Endothelial cell of umbilical vein (primary cell): ENCODE data around the gene RNF144B. TPM values are rescaled to one million over a fixed set of nuclear protein-coding genes. Genes with fewer than 3 reads are reported as not detected.

Source experiments
- BruUV-seq: library from RNA; stranded (reverse); fragments of 400-500 nt; replicated peaks from 2 replicates; lab custom pipeline; 2021; lab: Mats Ljungman, UMichigan
- CTCF ChIA-PET: fragments of 300-600, 350-600 bp; sonication (Branson Sonifier 250); formaldehyde crosslinking; loops from one replicate; lab custom pipeline; 2021; ENCODE audit warnings: antibody characterized with exemption, inconsistent platforms; lab: Charles Lee
- POLR2A ChIA-PET: fragments of 300-600, 350-600 bp; sonication (Branson Sonifier 250); formaldehyde crosslinking; loops from one replicate; lab custom pipeline; 2021; ENCODE audit warnings: antibody characterized with exemption, inconsistent platforms; lab: Charles Lee
- DNase-seq: peaks from one replicate; pipeline ENCODE4 v3.0.0-alpha.2; 2011; ENCODE audit warnings: low read depth, low spot score
- FAIRE-seq: peaks from 2 replicates; lab custom pipeline; 2011; peaks lifted over from hg19 to GRCh38; lab: Jason Lieb, UNC
- H2AFZ ChIP-seq: 2 replicates; pipeline ENCODE4 v1.6.0; 2012; ENCODE audit warnings: low read depth, low read length, control low read depth, inconsistent platforms
- H3K27ac ChIP-seq: 2 replicates; pipeline ENCODE4 v1.5.1; 2011; ENCODE audit warnings: low read depth, mild to moderate bottlenecking, control low read depth, low read length, moderate library complexity; ENCODE audit not compliant: insufficient read depth
- H3K27me3 ChIP-seq, 2 experiments: 2 replicates each; pipeline versions ENCODE4 v1.6.0 to v1.6.1; 2011; ENCODE audit warnings: low read length in 2 of 2, mixed read lengths in 1 of 2; ENCODE audit not compliant: control insufficient read depth in 2 of 2, insufficient read depth in 2 of 2
- H3K36me3 ChIP-seq, 2 experiments: 2 replicates in 1 of 2; 3 replicates in 1 of 2; pipeline ENCODE4 v1.5.1; 2011; ENCODE audit warnings: low read length in 2 of 2, mild to moderate bottlenecking in 1 of 2, moderate library complexity in 1 of 2; ENCODE audit not compliant: control insufficient read depth in 2 of 2, insufficient read depth in 2 of 2; ENCODE audit errors: extremely low read depth in 1 of 2
- H3K4me1 ChIP-seq: 3 replicates; pipeline ENCODE4 v1.5.1; 2011; ENCODE audit warnings: mild to moderate bottlenecking, low read length; ENCODE audit not compliant: control insufficient read depth, insufficient read depth; ENCODE audit errors: extremely low read depth
- H3K4me2 ChIP-seq: 2 replicates; pipeline ENCODE4 v1.6.1; 2011; ENCODE audit warnings: low read length, control low read depth, mixed read lengths; ENCODE audit not compliant: insufficient read depth
- H3K4me3 ChIP-seq, 3 experiments: fragments of 200-600 bp in 1 of 3; sonication (generic), shearing (Covaris generic) in 1 of 3; replicated peaks in 1 of 3; 2 replicates each; pipeline ENCODE4 v1.5.1; 2011 to 2016; ENCODE audit warnings: control low read depth in 3 of 3, low read length in 3 of 3, mild to moderate bottlenecking in 2 of 3, inconsistent platforms in 1 of 3, low read depth in 1 of 3, moderate library complexity in 1 of 3; ENCODE audit not compliant: insufficient read depth in 1 of 3
- H3K79me2 ChIP-seq: 2 replicates; pipeline ENCODE4 v1.6.0; 2012; ENCODE audit warnings: low read length, inconsistent platforms; ENCODE audit not compliant: control insufficient read depth, insufficient read depth
- H3K9ac ChIP-seq: replicated peaks from 2 replicates; pipeline ENCODE3; 2011; ENCODE audit warnings: low read length, control low read depth; ENCODE audit not compliant: insufficient read depth; ENCODE audit errors: extremely low read depth
- H3K9me1 ChIP-seq: replicated peaks from 3 replicates; pipeline ENCODE4 v1.6.0; 2011; ENCODE audit warnings: mild to moderate bottlenecking, low read length; ENCODE audit not compliant: control insufficient read depth, insufficient read depth; ENCODE audit errors: extremely low read depth
- H3K9me3 ChIP-seq: replicated peaks from 2 replicates; pipeline ENCODE4 v1.5.1; 2012; ENCODE audit warnings: low read length, inconsistent platforms; ENCODE audit not compliant: control insufficient read depth, insufficient read depth
- H4K20me1 ChIP-seq: replicated peaks from 2 replicates; pipeline ENCODE3; 2011; ENCODE audit warnings: mild to moderate bottlenecking, low read length; ENCODE audit not compliant: control insufficient read depth, insufficient read depth; ENCODE audit errors: extremely low read depth
- EZH2 ChIP-seq: IDR thresholded peaks from 2 replicates; pipeline ENCODE4 v1.6.1; 2012; ENCODE audit warnings: borderline replicate concordance, low read depth, mild to moderate bottlenecking, moderate library complexity, low read length, inconsistent platforms; ENCODE audit not compliant: severe bottlenecking
- FOS ChIP-seq: IDR thresholded peaks from 2 replicates; pipeline ENCODE4 v1.6.1; 2011; ENCODE audit warnings: mild to moderate bottlenecking, low read length, moderate library complexity, borderline replicate concordance; ENCODE audit not compliant: insufficient read depth
- GATA2 ChIP-seq: IDR thresholded peaks from 2 replicates; pipeline ENCODE4 v1.7.0; 2011; ENCODE audit warnings: low read depth, mild to moderate bottlenecking, moderate library complexity, mixed read lengths, low read length; ENCODE audit not compliant: insufficient read length, insufficient read depth
- JUN ChIP-seq: IDR thresholded peaks from 2 replicates; pipeline ENCODE4 v1.6.1; 2011; ENCODE audit warnings: borderline replicate concordance, low read depth; ENCODE audit not compliant: insufficient read length, insufficient read depth
- MYC ChIP-seq: IDR thresholded peaks from one replicate; pipeline ENCODE4 v1.6.1; 2011; ENCODE audit warnings: mild to moderate bottlenecking, low read depth, low read length
- POLR2A ChIP-seq: IDR thresholded peaks from 2 replicates; pipeline ENCODE4 v1.6.1; 2012; ENCODE audit warnings: low read depth, mild to moderate bottlenecking, control low read depth, low read length
- POLR2AphosphoS5 ChIP-seq: IDR thresholded peaks from 2 replicates; pipeline ENCODE4 v1.6.1; 2012; ENCODE audit warnings: low read depth, mild to moderate bottlenecking, control low read depth, low read length, moderate library complexity; ENCODE audit not compliant: insufficient read depth
- dilution Hi-C: fragments of 300-500 bp; cut with MboI; formaldehyde crosslinking; loops from one replicate; pipeline ENCODE4 v1.15.0; 2019; ENCODE audit warnings: low sequenced_read_pairs; ENCODE audit not compliant: extremely low pct_ligation_motif_present
- intact Hi-C: fragments of 100-400 bp; cut with micrococcal nuclease; formaldehyde crosslinking; loops from one replicate; pipeline ENCODE4 v1.10.0; 2022
- polyA plus RNA-seq, 4 experiments: library from polyadenylated mRNA; depleted of rRNA in 3 of 4; stranded (reverse) in 3 of 4; unstranded in 1 of 4; fragments of >200 nt; gene quantifications; 2 replicates each; pipeline versions ENCODE4 v1.2.1 to v1.2.3, GENCODE V29; 2011 to 2012; ENCODE audit warnings: missing spikeins in 1 of 4
- total RNA-seq: library from RNA; stranded (reverse); gene quantifications from 2 replicates; pipeline ENCODE4 v1.2.3, GENCODE V29; 2021
- TF ChIP-seq, protein P1 (sequence below), 2 donors: IDR thresholded peaks; 1 replicate in 1 of 2; 2 replicates in 1 of 2; pipeline ENCODE4 v1.5.1; 2011; ENCODE audit warnings: low read length in 2 of 2, mild to moderate bottlenecking in 2 of 2, moderate library complexity in 2 of 2, control low read depth in 1 of 2, inconsistent platforms in 1 of 2, low read depth in 1 of 2; ENCODE audit not compliant: insufficient read depth in 1 of 2; ENCODE audit errors: extremely low read depth in 1 of 2
- TF ChIP-seq, protein P2 (sequence below): IDR thresholded peaks from 2 replicates; pipeline ENCODE4 v1.6.1; 2011; ENCODE audit not compliant: insufficient read depth, insufficient read length

Gene RNF144B
- total and polyA plus RNA-seq, 2 donors (not counting 3 experiments of a cell fraction or from before 2014, with no cell fraction given): 18.1 to 97.3 TPM

DNA sequence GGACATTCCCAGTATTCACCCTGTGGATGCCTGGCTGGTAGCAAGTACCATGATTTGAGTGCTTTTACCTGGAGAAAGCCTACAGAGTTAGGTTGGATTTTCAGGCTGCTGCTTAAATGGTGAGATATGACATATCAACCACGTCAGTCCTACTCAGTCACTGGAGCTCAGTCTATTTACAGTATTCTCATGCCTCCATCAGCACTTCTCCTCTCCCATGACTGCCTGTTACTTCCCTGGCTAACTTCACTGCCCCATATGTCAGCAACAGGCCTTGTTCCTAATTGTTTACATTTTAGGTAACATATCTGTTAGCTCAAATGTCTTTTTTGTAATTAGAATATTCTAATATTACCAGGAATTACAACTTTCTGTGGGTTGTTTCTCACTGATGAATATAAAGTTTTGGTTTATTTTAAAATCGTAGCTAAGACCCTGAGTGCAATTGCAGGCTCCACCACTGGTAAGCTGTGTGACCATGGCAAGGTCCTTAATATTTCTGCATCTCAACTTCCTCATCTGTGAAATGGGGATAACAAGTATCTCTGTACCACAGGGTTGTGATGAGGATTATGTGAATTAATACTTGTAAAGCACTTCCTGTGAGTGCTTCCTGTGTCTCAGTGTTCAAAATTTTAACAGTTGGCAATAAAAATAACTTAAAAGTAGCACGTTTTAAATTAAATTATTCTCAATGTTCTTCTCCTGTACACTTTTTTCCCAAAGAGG is 54.3 kb downstream of the RNF144B start:
- no peaks in the 10 kb centered on the region for H3K27me3 ChIP-seq
- CTCF ChIA-PET: interaction anchor here (0.6 to 1.5 kb wide), 4 partner anchors 9 to 1228 kb away, joined by 3 to 5 read pairs (median 4); no protein-coding TSS in a partner anchor
- H3K4me3 ChIP-seq: no peak overlapping the region
- peaks cover 61% of the 10 kb centered on the region for H3K79me2 ChIP-seq
- H3K4me1 ChIP-seq: peaks cover 3% of the 10 kb centered on the region
- no peaks in the 10 kb centered on the region for H3K9me3 ChIP-seq
- no peaks in the 10 kb centered on the region for H3K9me1 ChIP-seq
- H2AFZ ChIP-seq: no peak overlapping the region
- dilution Hi-C loops (no loop called here), intact Hi-C loops (no loop called here)
- POLR2A ChIA-PET: no interaction called here
- peaks cover 5% of the 10 kb centered on the region for H4K20me1 ChIP-seq
- no peak overlapping the region for H3K27ac ChIP-seq
- DNase-seq (no peak), FAIRE-seq (no peak)
- peaks cover 2 to 14% of the 10 kb centered on the region in 2 experiments for H3K36me3 ChIP-seq
- no TSS peak for BruUV-seq
- H3K4me2 ChIP-seq: no peak overlapping the region
- H3K9ac ChIP-seq: no peak overlapping the region
- TF ChIP-seq EZH2: no peak
- no peak for TF ChIP-seq POLR2A
- no peak for TF ChIP-seq MYC
- TF ChIP-seq JUN: no peak
- no peak for TF ChIP-seq POLR2AphosphoS5
- TF ChIP-seq, protein P1, sequence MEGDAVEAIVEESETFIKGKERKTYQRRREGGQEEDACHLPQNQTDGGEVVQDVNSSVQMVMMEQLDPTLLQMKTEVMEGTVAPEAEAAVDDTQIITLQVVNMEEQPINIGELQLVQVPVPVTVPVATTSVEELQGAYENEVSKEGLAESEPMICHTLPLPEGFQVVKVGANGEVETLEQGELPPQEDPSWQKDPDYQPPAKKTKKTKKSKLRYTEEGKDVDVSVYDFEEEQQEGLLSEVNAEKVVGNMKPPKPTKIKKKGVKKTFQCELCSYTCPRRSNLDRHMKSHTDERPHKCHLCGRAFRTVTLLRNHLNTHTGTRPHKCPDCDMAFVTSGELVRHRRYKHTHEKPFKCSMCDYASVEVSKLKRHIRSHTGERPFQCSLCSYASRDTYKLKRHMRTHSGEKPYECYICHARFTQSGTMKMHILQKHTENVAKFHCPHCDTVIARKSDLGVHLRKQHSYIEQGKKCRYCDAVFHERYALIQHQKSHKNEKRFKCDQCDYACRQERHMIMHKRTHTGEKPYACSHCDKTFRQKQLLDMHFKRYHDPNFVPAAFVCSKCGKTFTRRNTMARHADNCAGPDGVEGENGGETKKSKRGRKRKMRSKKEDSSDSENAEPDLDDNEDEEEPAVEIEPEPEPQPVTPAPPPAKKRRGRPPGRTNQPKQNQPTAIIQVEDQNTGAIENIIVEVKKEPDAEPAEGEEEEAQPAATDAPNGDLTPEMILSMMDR (IDR thresholded peaks at IDR 0.05; ENCODE audit: extremely low read depth in 1 of 2, insufficient read depth in 1 of 2, low read depth in 1 of 2, low read length in 2 of 2): no peak
- TF ChIP-seq, protein P2, sequence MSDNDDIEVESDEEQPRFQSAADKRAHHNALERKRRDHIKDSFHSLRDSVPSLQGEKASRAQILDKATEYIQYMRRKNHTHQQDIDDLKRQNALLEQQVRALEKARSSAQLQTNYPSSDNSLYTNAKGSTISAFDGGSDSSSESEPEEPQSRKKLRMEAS: no peak
- no peak for TF ChIP-seq GATA2
- TF ChIP-seq FOS: no peak
